HL-60 (cell line): Measurements from ENCODE around the gene UGGT2.

ENCODE experiments used
- DNase-seq, 2 experiments: peaks; one replicate each; pipeline ENCODE4 v3.0.0-alpha.2; 2010 to 2020; ENCODE audit warnings: low read depth in 1 of 2, low spot score in 1 of 2
- H3K27ac ChIP-seq: fragments of 250-450 bp; sonication (Bioruptor Pico); replicated peaks from 2 replicates; pipeline ENCODE4 v1.5.1; 2020; ENCODE audit warnings: mild to moderate bottlenecking, moderate library complexity
- H3K27me3 ChIP-seq: fragments of 250-450 bp; sonication (Bioruptor Pico); 2 replicates; pipeline ENCODE4 v1.5.1; 2021; ENCODE audit warnings: mild to moderate bottlenecking, moderate library complexity; ENCODE audit not compliant: insufficient read depth, poor library complexity, severe bottlenecking
- H3K4me3 ChIP-seq: replicated peaks from 2 replicates; pipeline ENCODE4 v1.5.1; 2011; ENCODE audit warnings: mild to moderate bottlenecking, control low read depth, low read length; ENCODE audit not compliant: insufficient read depth
- CTCF ChIP-seq: IDR thresholded peaks from one replicate; pipeline ENCODE4 v1.5.1; 2011; ENCODE audit warnings: low read length, control low read depth, inconsistent platforms; ENCODE audit not compliant: insufficient read depth
- GABPA ChIP-seq: IDR thresholded peaks from 2 replicates; pipeline ENCODE4 v1.6.1; 2012; ENCODE audit warnings: low read depth
- POLR2AphosphoS5 ChIP-seq: IDR thresholded peaks from 2 replicates; pipeline ENCODE4 v1.6.1; 2012; ENCODE audit warnings: low read depth
- REST ChIP-seq: IDR thresholded peaks from 2 replicates; pipeline ENCODE4 v1.6.1; 2012; ENCODE audit warnings: low read depth; ENCODE audit not compliant: insufficient replicate concordance
- SPI1 ChIP-seq: IDR thresholded peaks from 2 replicates; pipeline ENCODE4 v1.6.1; 2012; ENCODE audit warnings: low read depth, mild to moderate bottlenecking, borderline replicate concordance

Gene UGGT2

GRCh38 chr13:95896301-95896700 is 156.9 kb downstream of the UGGT2 start:
- no peak for DNase-seq
- Histone ChIP-seq H3K27me3 (no peaks in the 10 kb centered on the region), H3K4me3 (no peak overlapping the region), H3K27ac (no peak overlapping the region)
- TF ChIP-seq CTCF (no peak), GABPA (no peak), SPI1 (no peak), POLR2AphosphoS5 (no peak), REST (no peak)

- H3K27me3 ChIP-seq, result no peaks in the 10 kb centered on the region
- no peak for TF ChIP-seq REST
- TF ChIP-seq CTCF, result no peak
- no peak for TF ChIP-seq POLR2AphosphoS5
- TF ChIP-seq SPI1, result no peak
- TF ChIP-seq GABPA, result no peak
- no peak overlapping the region for H3K27ac ChIP-seq
- no peak overlapping the region for H3K4me3 ChIP-seq
- no peak for DNase-seq
Measured at GRCh38 chr13:95893861-95894260, 159.3 kb downstream of the UGGT2 start.

- no peak overlapping the region for H3K4me3 ChIP-seq
- no peak overlapping the region for H3K27ac ChIP-seq
- H3K27me3 ChIP-seq, result no peaks in the 10 kb centered on the region
- DNase-seq, result no peak
- TF ChIP-seq CTCF (no peak), GABPA (no peak), REST (no peak), POLR2AphosphoS5 (no peak), SPI1 (no peak)
Measured at GRCh38 chr13:95882121-95882520, 171.1 kb downstream of the UGGT2 start.
